Measurements from ENCODE around the gene TUBB.

- no peak for TF ChIP-seq POLR2A (IDR thresholded peaks at IDR 0.05)
- no peak for TF ChIP-seq CTCF (IDR thresholded peaks at IDR 0.05)
These were observed 35.6 kb upstream of the TUBB start for GRCh38 chr6:30684386-30685156.

Measured in right lobe of liver (tissue), 4 donors.